Urinary bladder (tissue), 4 donors: Measurements from ENCODE around the gene HFE. TPM values are rescaled to one million over a fixed set of nuclear protein-coding genes. Genes with fewer than 3 reads are reported as not detected.

Experiments
- DNase-seq: peaks from one replicate; pipeline ENCODE4 v3.0.0-alpha.2; 2015; ENCODE audit errors: extremely low spot score
- H3K27ac ChIP-seq: one replicate; pipeline ENCODE4 v1.5.1; 2013; ENCODE audit warnings: low read depth, mild to moderate bottlenecking, moderate library complexity
- H3K36me3 ChIP-seq: one replicate; pipeline ENCODE4 v1.6.1; 2013; ENCODE audit warnings: mild to moderate bottlenecking, moderate library complexity; ENCODE audit not compliant: insufficient read depth
- H3K4me1 ChIP-seq: one replicate; pipeline ENCODE4 v1.6.1; 2013; ENCODE audit warnings: mild to moderate bottlenecking, moderate library complexity; ENCODE audit not compliant: insufficient read depth
- H3K4me3 ChIP-seq: one replicate; pipeline ENCODE4 v1.5.1; 2013; ENCODE audit warnings: low read depth, low read length
- WGBS: extraction: QIAGEN DNeasy Blood & Tissue Kit; methylation state at CpG from one replicate; pipeline ENCODE4 v1.1.7; 2013; 5-methylcytosine and 5-hydroxymethylcytosine counted together
- polyA plus RNA-seq: library from polyadenylated mRNA; stranded (reverse); fragments of 200-250 nt; gene quantifications from one replicate; pipeline ENCODE4 v1.2.3, GENCODE V29; 2013
- total RNA-seq: library from RNA; depleted of rRNA; stranded (reverse); fragments of >200 nt; gene quantifications from one replicate; pipeline ENCODE4 v1.2.3, GENCODE V29; 2014
- donor health status: healthy with polysubstance abuse.
- donor health status: healthy.

The HFE gene
- total and polyA plus RNA-seq, 2 donors, result 7.3 to 9.4 TPM

DNA sequence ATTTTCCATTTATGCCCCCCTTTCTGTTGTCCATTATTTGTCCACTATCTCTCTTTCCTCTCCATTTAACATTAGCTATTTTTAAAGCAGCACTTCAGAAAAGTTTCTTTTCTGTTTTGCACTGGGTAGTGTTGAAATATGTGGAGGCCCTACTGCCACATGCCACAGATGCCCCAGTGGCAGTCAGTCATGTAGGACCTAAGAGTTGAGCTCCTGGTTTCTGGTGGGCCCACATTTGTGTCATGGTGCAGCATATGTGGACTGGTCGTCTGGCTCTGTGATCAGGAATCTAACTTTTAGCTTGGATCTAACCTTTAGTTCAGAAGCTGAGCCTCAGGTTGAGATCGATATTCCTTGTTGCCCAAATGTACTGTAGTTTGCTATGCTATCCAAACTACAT is 54.8 kb downstream of the HFE start:
- Histone ChIP-seq H3K36me3 (no peaks in the 10 kb centered on the region), H3K27ac (no peak overlapping the region), H3K4me1 (no peaks in the 10 kb centered on the region), H3K4me3 (no peak overlapping the region)
- DNase-seq, result no peak
- 93% methylated on average over 2 of the region's 2 CpGs for WGBS

Other genes starting within 250 kb of the HFE start
- gene SLC17A3, start 213.2 kb upstream of the HFE start, total RNA-seq, result not detected
- not detected for gene SLC17A3, start 213.2 kb upstream of the HFE start, polyA plus RNA-seq
- gene SLC17A2, start 156.7 kb upstream of the HFE start, total RNA-seq, result 0.11 TPM
- 0.04 TPM for gene SLC17A2, start 156.7 kb upstream of the HFE start, polyA plus RNA-seq
- 13.4 TPM for gene TRIM38, start 124.6 kb upstream of the HFE start, total RNA-seq
- 4.6 TPM for gene TRIM38, start 124.6 kb upstream of the HFE start, polyA plus RNA-seq